GM12873 (cell line): ENCODE measurements around the gene IFI27L2.

Experiments
- CTCF ChIP-seq: IDR thresholded peaks from 2 replicates; pipeline ENCODE4 v1.5.1; 2012; ENCODE audit warnings: low read depth, mild to moderate bottlenecking, moderate library complexity, low read length, control low read depth; ENCODE audit not compliant: insufficient read depth; ENCODE audit errors: missing control alignments

The IFI27L2 gene

GRCh38 chr14:94144765-94145164 is 15.4 kb upstream of the IFI27L2 start:
- TF ChIP-seq CTCF = no peak

GRCh38 chr14:94143711-94144110 is 14.3 kb upstream of the IFI27L2 start:
- TF ChIP-seq CTCF = no peak

- TF ChIP-seq CTCF = peak; percentile 49
These were observed 13.8 kb upstream of the IFI27L2 start for GRCh38 chr14:94143239-94143638.

- TF ChIP-seq CTCF = no peak
These were observed 13.4 kb upstream of the IFI27L2 start for GRCh38 chr14:94142836-94143235.

- no peak for TF ChIP-seq CTCF
These were observed 12.8 kb upstream of the IFI27L2 start for GRCh38 chr14:94142247-94142646.

GRCh38 chr14:94139421-94139820 is 10.0 kb upstream of the IFI27L2 start:
- no peak for TF ChIP-seq CTCF

- no peak for TF ChIP-seq CTCF
These were observed 9.6 kb upstream of the IFI27L2 start for GRCh38 chr14:94139006-94139405.

GRCh38 chr14:94138251-94138650 is 8.8 kb upstream of the IFI27L2 start:
- TF ChIP-seq CTCF = no peak
